Uterus (tissue), 4 donors: Measurements from ENCODE around the gene PTPRN2. TPM values are rescaled to one million over a fixed set of nuclear protein-coding genes. Genes with fewer than 3 reads are reported as not detected.
A peak's percentile ranks its signal among the peaks of the same experiment; 100 is the strongest.

Source experiments
- DNase-seq, 2 donors: peaks; one replicate each; pipeline ENCODE4 v3.0.0-alpha.2; 2019 to 2020
- H3K27ac ChIP-seq, 2 donors: fragments of 200-600 bp; sonication (generic); 1 replicate in 1 of 2; 2 replicates in 1 of 2; pipeline ENCODE4 v1.5.1; 2016 to 2018
- H3K27me3 ChIP-seq, 2 donors: fragments of 200-600 bp; sonication (generic); one replicate each; pipeline ENCODE4 v1.5.1; 2018 to 2019; ENCODE audit warnings: control low read depth in 1 of 2
- H3K36me3 ChIP-seq, 2 donors: fragments of 200-600 bp; sonication (generic); one replicate each; pipeline ENCODE4 v1.5.1; 2019; ENCODE audit warnings: control low read depth in 1 of 2
- H3K4me1 ChIP-seq, 2 donors: fragments of 200-600 bp; sonication (generic); one replicate each; pipeline ENCODE4 v1.5.1; 2018 to 2019; ENCODE audit warnings: control low read depth in 1 of 2
- H3K4me3 ChIP-seq, 2 donors: fragments of 200-600 bp; sonication (generic); 1 replicate in 1 of 2; 2 replicates in 1 of 2; pipeline ENCODE4 v1.5.1; 2018 to 2019; ENCODE audit warnings: mild to moderate bottlenecking in 1 of 2
- H3K9me3 ChIP-seq, 2 donors: fragments of 200-600 bp; sonication (generic); one replicate each; pipeline ENCODE4 v1.5.1; 2019; ENCODE audit warnings: control low read depth in 1 of 2
- CTCF ChIP-seq, 4 experiments: fragments of 200-600 bp in 2 of 4; fragments of 450-650 bp in 2 of 4; sonication (generic) in 2 of 4; IDR thresholded peaks; one replicate each; pipeline ENCODE4 v1.5.1; 2016 to 2019; ENCODE audit warnings: antibody characterized with exemption in 4 of 4, mild to moderate bottlenecking in 2 of 4, moderate library complexity in 1 of 4
- POLR2A ChIP-seq, 2 donors: fragments of 450-650 bp; IDR thresholded peaks; one replicate each; pipeline ENCODE4 v1.6.1; 2016; ENCODE audit warnings: antibody characterized with exemption in 2 of 2, mild to moderate bottlenecking in 1 of 2, moderate library complexity in 1 of 2
- intact Hi-C: fragments of 100-400 bp; cut with DNase I; formaldehyde crosslinking; loops from one replicate; pipeline ENCODE4 v1.15.1; 2023; ENCODE audit warnings: low total_unique reads
- total RNA-seq, 4 donors: library from RNA; depleted of rRNA in 3 of 4; stranded (reverse); fragments of >200 nt in 3 of 4; gene quantifications; one replicate each; pipeline versions ENCODE4 v1.1.0 to v1.2.4, GENCODE V29; 2014 to 2023
- donor health status: DM: yes; HTN: yes; CAD: no.

Gene PTPRN2
- total RNA-seq, 4 donors from 2014 or later, result 1.2 to 5.2 (median 2.3) TPM

- TF ChIP-seq CTCF (IDR thresholded peaks at IDR 0.05), result no peak
- no peak for TF ChIP-seq POLR2A (IDR thresholded peaks at IDR 0.05)
- H3K27ac ChIP-seq, result no peak overlapping the region
- DNase-seq, result no peak
Observed at GRCh38 chr7:158556721-158557440, 30.7 kb downstream of the PTPRN2 start.

GRCh38 chr7:158555034-158555520, 32.5 kb downstream of the PTPRN2 start:
- Histone ChIP-seq H3K27ac (no peak overlapping the region), H3K4me3 (no peak overlapping the region), H3K27me3 (no peaks in the 10 kb centered on the region), H3K4me1 (no peaks in the 10 kb centered on the region), H3K9me3 (no peaks in the 10 kb centered on the region), H3K36me3 (no peaks in the 10 kb centered on the region)
- DNase-seq, result no peak
- TF ChIP-seq CTCF (IDR thresholded peaks at IDR 0.05), result no peak
- TF ChIP-seq POLR2A (IDR thresholded peaks at IDR 0.05), result no peak
- intact Hi-C loops, result no loop called here

More at GRCh38 chr7:158556721-158557440, 30.7 kb downstream of the PTPRN2 start:
- intact Hi-C loops, result no loop called here
- H3K27me3 ChIP-seq, result no peaks in the 10 kb centered on the region
- no peak overlapping the region for H3K4me3 ChIP-seq
- no peaks in the 10 kb centered on the region for H3K36me3 ChIP-seq
- H3K4me1 ChIP-seq, result no peaks in the 10 kb centered on the region
- no peaks in the 10 kb centered on the region for H3K9me3 ChIP-seq

- H3K9me3 ChIP-seq, result no peaks in the 10 kb centered on the region
- H3K4me1 ChIP-seq, result no peaks in the 10 kb centered on the region
- H3K27me3 ChIP-seq, result no peaks in the 10 kb centered on the region
- no peak for DNase-seq
- H3K36me3 ChIP-seq, result no peaks in the 10 kb centered on the region
- intact Hi-C loops, result no loop called here
- H3K4me3 ChIP-seq, result no peak overlapping the region
- H3K27ac ChIP-seq, result no peak overlapping the region
- no peak for TF ChIP-seq CTCF (IDR thresholded peaks at IDR 0.05)
- TF ChIP-seq POLR2A (IDR thresholded peaks at IDR 0.05), result no peak
Observed at GRCh38 chr7:158550886-158551452, 36.7 kb downstream of the PTPRN2 start.

GRCh38 chr7:158550394-158550700, 37.3 kb downstream of the PTPRN2 start:
- TF ChIP-seq POLR2A (IDR thresholded peaks at IDR 0.05), result no peak
- no peak for TF ChIP-seq CTCF (IDR thresholded peaks at IDR 0.05)
- Histone ChIP-seq H3K27me3 (no peaks in the 10 kb centered on the region), H3K36me3 (no peaks in the 10 kb centered on the region), H3K9me3 (no peaks in the 10 kb centered on the region), H3K4me1 (no peaks in the 10 kb centered on the region), H3K27ac (no peak overlapping the region), H3K4me3 (no peak overlapping the region)
- intact Hi-C loops, result no loop called here
- DNase-seq, result no peak

GRCh38 chr7:158549616-158550393, 37.8 kb downstream of the PTPRN2 start:
- intact Hi-C loops, result no loop called here
- Histone ChIP-seq H3K9me3 (no peaks in the 10 kb centered on the region), H3K4me3 (peak overlapping the region in 1 of 2 donors; percentile 11), H3K27me3 (no peaks in the 10 kb centered on the region), H3K4me1 (no peaks in the 10 kb centered on the region), H3K36me3 (no peaks in the 10 kb centered on the region), H3K27ac (no peak overlapping the region)
- DNase-seq, result peak; percentile 21 to 52
- no peak for TF ChIP-seq POLR2A (IDR thresholded peaks at IDR 0.05)
- no peak for TF ChIP-seq CTCF (IDR thresholded peaks at IDR 0.05)
